Stimulated activated CD8-positive, alpha-beta memory T cell treated with anti-CD3 and anti-CD28 coated beads, Interleukin-12 subunit alpha, Interleukin-12 subunit beta, amount 100 ng/mL, for 1 hour (primary cell): Measurements from ENCODE around the gene FOXP4.

ENCODE experiments used
- DNase-seq: peaks from one replicate; pipeline ENCODE4 v3.0.0-alpha.2; 2020; ENCODE audit warnings: low read depth

Gene FOXP4

GRCh38 chr6:41630069-41630468, 83.9 kb downstream of the FOXP4 start:
- no peak for DNase-seq

GRCh38 chr6:41630946-41631345, 84.8 kb downstream of the FOXP4 start:
- no peak for DNase-seq

- no peak for DNase-seq
These were observed 87.0 kb downstream of the FOXP4 start for GRCh38 chr6:41633056-41633634.

GRCh38 chr6:41634657-41635056, 88.5 kb downstream of the FOXP4 start:
- DNase-seq: no peak

- no peak for DNase-seq
These were observed 89.2 kb downstream of the FOXP4 start for GRCh38 chr6:41635365-41635764.

GRCh38 chr6:41636833-41637193, 90.6 kb downstream of the FOXP4 start:
- DNase-seq: no peak

GRCh38 chr6:41637194-41638001, 91.2 kb downstream of the FOXP4 start:
- no peak for DNase-seq

- no peak for DNase-seq
These were observed 92.1 kb downstream of the FOXP4 start, which contains the start of gene MDFI for GRCh38 chr6:41638002-41638934. TSS of gene MDFI (plus strand) at chr6:41638468. CDS start at chr6:41638750, 282 bp downstream.

- no peak for DNase-seq
These were observed 93.0 kb downstream of the FOXP4 start for GRCh38 chr6:41638935-41639808.

- no peak for DNase-seq
These were observed 93.7 kb downstream of the FOXP4 start for GRCh38 chr6:41639809-41640371.

- DNase-seq: no peak
These were observed 94.2 kb downstream of the FOXP4 start for GRCh38 chr6:41640426-41640825.

- DNase-seq: no peak
These were observed 95.3 kb downstream of the FOXP4 start for GRCh38 chr6:41641352-41641925.

- no peak for DNase-seq
These were observed 96.1 kb downstream of the FOXP4 start for GRCh38 chr6:41642090-41642959.

GRCh38 chr6:41642960-41643898, 97.0 kb downstream of the FOXP4 start:
- DNase-seq: no peak

GRCh38 chr6:41643899-41644269, 97.7 kb downstream of the FOXP4 start:
- DNase-seq: no peak

GRCh38 chr6:41644297-41644879, 98.2 kb downstream of the FOXP4 start:
- no peak for DNase-seq

- DNase-seq: no peak
These were observed 98.9 kb downstream of the FOXP4 start for GRCh38 chr6:41645007-41645618.
